IPS DF 4.7 (cell line): ENCODE results near the gene PLOD1.
"Not testable (repeated sequence)": the region's sequence is repeated elsewhere in the genome, so short reads cannot be mapped to it uniquely, and the experiment has no call there.

ENCODE experiments used
- DNase-seq: peaks from one replicate; pipeline ENCODE4 v3.0.0-alpha.2; 2013; ENCODE audit warnings: low spot score; ENCODE audit errors: extremely low read depth

The PLOD1 gene

DNA sequence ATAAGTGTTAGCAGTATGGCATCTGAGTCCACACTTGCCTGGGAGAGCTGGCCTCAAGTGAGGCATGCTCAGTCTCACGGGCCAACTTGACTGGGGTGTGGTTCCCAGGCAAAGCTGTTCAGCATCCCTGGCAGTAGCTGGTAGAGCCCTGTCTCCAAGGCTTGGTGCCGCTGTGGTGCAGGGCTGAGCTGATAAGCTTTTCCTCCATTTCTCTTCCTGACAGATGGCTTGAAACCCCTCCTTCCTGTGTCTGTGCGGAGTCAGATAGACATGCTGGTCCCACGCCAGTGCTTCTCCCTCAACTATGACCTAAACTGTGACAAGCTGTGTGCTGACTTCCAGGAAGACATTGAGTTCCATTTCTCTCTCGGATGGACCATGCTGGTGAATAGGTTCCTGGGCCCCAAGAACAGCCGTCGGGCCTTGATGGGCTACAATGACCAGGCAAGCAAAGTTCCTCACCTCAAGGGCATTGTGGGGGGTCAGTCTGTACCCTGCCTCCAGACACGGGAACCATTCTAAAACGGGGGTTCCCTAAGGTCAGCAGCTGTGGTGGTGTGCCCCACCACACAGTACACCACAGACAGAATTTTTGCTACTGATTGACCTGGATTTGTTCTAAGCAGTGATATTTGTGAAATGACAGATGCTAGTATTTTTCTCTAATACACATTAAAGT, 71.1 kb downstream of the PLOD1 start:
- no peak for DNase-seq

DNA sequence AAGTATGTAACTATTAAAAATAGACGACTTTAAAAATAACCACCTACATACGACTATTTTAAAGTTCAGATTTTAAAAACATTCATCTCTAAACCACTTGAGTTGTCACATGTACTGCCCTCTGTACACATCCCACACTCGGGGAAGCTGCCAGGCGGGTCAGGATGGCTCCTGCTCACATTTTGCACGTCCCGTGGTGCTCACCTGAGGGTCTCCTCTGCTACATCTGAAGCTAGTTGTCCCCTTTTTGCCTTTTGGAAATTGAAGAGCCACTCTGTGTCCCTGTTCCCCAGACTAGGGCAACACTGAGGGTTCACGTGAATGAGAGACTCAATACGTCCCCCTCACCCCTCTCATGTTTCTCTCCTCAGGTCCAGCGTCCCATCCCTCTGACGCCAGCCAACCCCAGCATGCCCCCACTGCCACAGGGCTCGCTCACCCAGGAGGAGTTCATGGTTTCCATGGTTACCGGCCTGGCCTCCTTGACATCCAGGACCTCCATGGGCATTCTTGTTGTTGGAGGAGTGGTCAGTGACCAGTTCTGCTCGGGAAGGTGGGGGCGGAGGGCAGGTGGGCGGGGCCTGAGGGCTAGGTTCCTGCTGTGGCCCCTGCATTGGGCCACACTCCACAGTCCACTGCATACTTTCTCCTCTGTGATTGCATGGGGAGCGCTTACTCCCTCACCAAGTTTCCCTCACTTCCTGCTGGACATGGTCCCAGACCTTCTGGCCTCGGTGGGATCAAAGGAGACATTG, 71.8 kb downstream of the PLOD1 start:
- DNase-seq = no peak

DNA sequence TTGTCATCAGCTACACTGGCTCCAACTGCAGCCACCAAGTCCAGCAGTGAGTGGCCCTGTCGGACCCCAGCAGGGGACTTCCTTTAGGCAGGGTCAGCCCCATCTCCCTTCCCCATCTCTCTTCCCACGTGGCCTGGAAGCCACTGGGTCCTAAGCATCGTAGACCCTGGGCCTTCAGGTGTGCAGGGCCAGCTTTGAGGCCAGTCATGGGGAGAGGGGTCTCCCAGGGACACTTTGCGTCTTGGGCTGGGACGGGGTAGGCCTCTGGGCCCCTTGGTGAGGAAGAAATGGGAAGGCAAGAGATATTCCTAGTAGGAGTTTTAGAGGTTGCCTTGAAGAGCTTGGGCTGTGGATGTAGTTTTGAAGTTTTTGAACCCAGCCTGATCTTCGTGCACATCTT, 72.7 kb downstream of the PLOD1 start:
- no peak for DNase-seq

DNA sequence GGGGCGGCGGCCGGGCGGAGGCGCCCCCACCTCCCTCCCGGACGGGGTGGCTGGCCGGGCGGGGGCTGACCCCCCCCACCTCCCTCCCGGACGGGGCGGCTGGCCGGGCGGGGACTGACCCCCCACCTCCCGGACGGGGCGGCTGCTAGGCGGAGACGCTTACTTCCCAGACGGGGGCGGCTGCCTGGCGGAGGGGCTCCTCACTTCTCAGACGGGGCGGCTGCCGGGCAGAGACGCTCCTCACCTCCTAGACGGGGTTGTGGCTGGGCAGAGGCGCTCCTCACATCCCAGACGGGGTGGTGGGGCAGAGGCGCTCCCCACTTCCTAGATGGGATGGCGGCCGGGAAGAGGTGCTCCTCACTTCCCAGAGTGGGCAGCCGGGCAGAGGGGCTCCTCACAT, 73.8 kb downstream of the PLOD1 start:
- not testable (repeated sequence) for DNase-seq

DNA sequence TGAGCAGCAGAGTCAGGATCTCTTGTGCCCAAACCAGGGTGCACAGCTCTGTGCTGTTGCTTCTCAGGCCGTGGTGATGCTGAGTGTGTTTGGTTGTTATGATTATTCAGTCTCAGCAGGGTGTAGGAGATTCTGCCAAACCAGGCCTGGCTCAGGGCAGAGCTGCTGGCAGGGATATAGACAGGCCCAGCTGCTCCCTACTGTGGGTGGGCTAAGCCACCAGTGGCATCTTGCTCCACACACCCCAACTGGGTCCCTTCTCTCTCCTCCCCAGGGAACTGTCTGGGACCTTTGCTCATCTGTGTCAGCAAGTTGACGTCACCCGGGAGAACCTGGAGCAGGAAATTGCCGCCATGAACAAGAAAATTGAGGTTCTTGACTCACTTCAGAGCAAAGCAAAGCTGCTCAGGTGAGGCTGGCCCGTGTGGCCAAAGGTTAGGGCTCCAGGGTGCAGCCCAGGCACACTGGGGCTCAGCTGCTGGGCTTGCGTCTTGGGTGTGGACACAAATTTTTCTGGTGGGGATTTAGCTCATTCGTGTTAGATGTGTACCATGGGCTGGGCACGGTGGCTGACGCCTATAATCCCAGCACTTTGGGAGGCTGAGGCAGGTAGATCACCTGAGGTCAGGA, 74.9 kb downstream of the PLOD1 start:
- DNase-seq = no peak

GRCh38 chr1:12010746-12011570, 76.4 kb downstream of the PLOD1 start:
- no peak for DNase-seq

DNA sequence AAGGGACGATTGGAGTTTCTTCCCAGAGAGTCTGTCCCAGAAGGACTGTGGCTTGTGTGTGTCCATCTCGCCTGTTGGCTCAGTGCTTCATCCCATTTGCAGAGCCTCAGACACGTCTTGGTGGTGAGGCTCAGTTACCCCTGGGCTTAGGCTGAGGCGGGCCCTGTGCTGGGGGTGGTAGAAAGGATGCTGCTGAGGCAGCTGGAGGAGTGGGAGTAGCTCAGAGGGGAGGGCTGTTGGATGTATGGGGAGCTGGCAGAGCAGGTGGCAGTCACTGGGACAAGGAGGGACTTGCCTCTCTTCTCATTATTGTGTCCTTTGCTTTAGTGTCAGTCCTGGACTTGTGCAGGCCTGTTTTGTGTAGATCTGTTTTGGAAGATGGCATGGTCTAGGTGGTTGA, 77.5 kb downstream of the PLOD1 start:
- DNase-seq = no peak

- DNase-seq = no peak
These were observed 78.2 kb downstream of the PLOD1 start for GRCh38 chr1:12012560-12013316.

DNA sequence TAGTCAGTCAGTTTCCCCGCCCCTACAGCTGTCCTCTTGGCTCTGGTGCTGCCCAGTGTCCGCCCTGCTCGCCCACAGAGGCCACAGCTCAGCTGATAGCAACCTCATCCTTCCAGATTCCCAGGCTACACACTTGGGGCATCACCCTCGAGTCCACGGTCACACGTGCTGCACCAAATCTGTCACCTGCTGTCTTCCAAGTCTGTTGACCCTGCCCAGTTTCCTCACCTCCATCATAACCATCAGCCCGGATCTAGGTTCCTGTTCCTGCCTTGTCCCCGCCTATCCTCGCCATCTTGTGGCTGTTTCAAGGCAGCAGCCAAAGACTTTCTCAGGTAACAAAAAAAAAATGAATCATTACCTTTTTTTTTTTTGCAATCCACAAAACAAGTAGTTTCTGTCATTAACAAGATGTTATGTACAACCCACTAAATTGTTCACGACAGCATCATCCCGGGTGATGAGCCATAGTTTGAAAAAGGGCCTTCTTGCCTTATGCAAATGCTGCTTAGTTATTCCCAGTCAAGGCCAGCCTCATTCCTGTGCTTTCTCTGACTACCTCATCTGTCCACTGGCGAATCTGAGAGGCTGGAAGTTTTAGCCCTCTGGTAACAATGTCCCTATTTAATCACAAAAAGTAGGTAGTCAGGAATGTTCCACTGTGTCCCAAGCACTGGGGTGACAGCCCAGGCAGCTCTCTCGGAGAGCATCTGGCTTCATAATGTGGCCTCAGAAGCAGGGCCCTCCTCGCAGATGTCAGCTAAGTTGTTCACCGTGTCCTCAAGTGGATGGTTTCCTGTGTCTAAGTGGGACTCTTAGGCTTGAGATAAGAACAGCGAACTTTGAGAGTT, 79.8 kb downstream of the PLOD1 start:
- no peak for DNase-seq

DNA sequence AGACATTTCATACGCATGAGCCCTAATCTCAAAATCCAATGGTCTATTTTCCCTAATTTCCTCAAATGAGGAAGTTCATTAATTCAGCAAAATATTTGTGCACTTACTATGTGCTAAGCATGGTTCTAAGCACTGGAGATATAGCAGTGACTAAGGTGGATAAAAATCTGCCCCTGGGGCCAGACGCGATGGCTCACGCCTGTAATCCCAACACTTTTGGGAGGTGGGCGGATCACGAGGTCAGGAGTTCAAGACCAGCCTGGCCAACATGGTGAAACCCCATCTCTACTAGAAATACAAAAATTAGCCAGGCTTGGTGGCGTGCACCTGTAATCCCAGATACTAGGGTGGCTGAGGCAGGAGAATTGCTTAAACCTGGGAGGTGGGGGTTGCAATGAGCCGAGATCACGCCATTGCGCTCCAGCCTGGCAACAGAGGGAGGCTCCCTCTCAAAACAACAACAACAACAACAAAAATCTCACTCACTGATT, 80.5 kb downstream of the PLOD1 start:
- no peak for DNase-seq

DNA sequence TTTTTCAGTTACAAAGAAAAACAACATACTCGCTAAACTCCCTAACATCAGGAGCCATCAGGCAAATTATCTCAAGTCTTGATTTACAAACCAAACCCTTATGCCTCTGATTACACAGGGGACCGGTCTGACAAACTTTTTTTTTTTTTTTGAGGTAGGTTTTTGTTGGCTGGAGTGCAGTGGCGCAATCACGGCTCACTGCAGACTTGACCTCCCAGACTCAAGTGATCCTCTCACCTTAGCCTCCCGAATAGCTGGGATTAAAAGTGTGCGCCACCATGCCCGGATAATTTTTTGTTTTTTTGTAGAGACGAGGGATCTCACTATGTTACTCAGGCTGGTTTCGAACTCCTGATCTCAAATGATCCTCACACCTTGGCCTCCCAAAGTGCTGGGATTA, 81.0 kb downstream of the PLOD1 start:
- no peak for DNase-seq

- no peak for DNase-seq
These were observed 81.7 kb downstream of the PLOD1 start for GRCh38 chr1:12016182-12016581.

GRCh38 chr1:12019858-12020509, 85.5 kb downstream of the PLOD1 start:
- no peak for DNase-seq

GRCh38 chr1:12021616-12022015, 87.1 kb downstream of the PLOD1 start:
- DNase-seq = no peak

DNA sequence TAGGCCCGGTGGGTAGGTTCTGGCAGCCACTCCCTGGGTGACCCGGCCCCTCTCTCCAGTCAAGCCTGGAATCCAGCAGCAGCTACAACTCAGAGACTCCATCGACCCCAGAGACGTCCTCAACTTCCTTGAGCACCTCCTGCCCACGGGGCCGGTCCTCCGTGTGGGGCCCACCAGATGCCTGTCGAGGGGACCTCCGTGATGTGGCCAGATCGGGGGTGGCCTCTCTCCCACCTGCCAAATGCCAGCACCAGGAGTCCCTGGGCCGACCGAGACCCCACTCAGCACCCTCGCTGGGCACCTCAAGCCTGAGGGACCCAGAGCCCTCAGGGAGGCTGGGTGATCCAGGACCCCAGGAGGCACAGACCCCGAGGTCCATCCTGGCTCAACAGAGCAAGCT, 87.5 kb downstream of the PLOD1 start:
- DNase-seq = no peak
